OCI-LY1 (cell line): ENCODE data around the gene WFS1.

ENCODE experiments used
- H2AFZ ChIP-seq: fragments of 200-600 bp; sonication (generic), shearing (Covaris generic); 2 replicates; pipeline ENCODE4 v1.6.0; 2014; ENCODE audit warnings: antibody characterized with exemption, mild to moderate bottlenecking, low read length
- H3F3A ChIP-seq: fragments of 200-600 bp; sonication (generic), shearing (Covaris generic); 2 replicates; pipeline ENCODE4 v1.6.0; 2014; ENCODE audit warnings: mild to moderate bottlenecking, antibody characterized with exemption, low read length, moderate library complexity; ENCODE audit not compliant: insufficient read depth
- H3K27ac ChIP-seq: fragments of 200-600 bp; sonication (generic); 2 replicates; pipeline ENCODE4 v1.5.1; 2014; ENCODE audit warnings: low read length, mixed run types, mild to moderate bottlenecking, low read depth; ENCODE audit not compliant: poor library complexity, severe bottlenecking
- H3K27me3 ChIP-seq: fragments of 200-600 bp; sonication (generic); 2 replicates; pipeline ENCODE4 v1.6.0; 2014; ENCODE audit warnings: antibody characterized with exemption, mild to moderate bottlenecking, low read length, moderate library complexity; ENCODE audit not compliant: insufficient read depth
- H3K36me3 ChIP-seq: fragments of 200-600 bp; sonication (generic); 2 replicates; pipeline ENCODE4 v1.6.1; 2014; ENCODE audit warnings: mild to moderate bottlenecking, antibody characterized with exemption, low read length, moderate library complexity, mixed read lengths; ENCODE audit not compliant: insufficient read depth
- H3K4me1 ChIP-seq: fragments of 200-600 bp; sonication (generic); 2 replicates; pipeline ENCODE4 v1.5.1; 2014; ENCODE audit warnings: mild to moderate bottlenecking, low read length, moderate library complexity; ENCODE audit not compliant: insufficient read depth, severe bottlenecking
- H3K4me2 ChIP-seq: fragments of 200-600 bp; sonication (generic), shearing (Covaris generic); 2 replicates; pipeline ENCODE4 v1.6.1; 2014; ENCODE audit warnings: low read length
- H3K4me3 ChIP-seq: fragments of 200-600 bp; sonication (generic); 2 replicates; pipeline ENCODE4 v1.5.1; 2014; ENCODE audit warnings: low read length, low read depth, mild to moderate bottlenecking, mixed read lengths; ENCODE audit not compliant: poor library complexity, severe bottlenecking
- H3K79me2 ChIP-seq: fragments of 200-600 bp; shearing (Covaris generic); 2 replicates; pipeline ENCODE4 v1.6.1; 2016; ENCODE audit warnings: mixed run types, low read length, mixed read lengths; ENCODE audit not compliant: insufficient read depth
- H3K9ac ChIP-seq: fragments of 200-600 bp; sonication (generic), shearing (Covaris generic); 2 replicates; pipeline ENCODE4 v1.6.1; 2014; ENCODE audit warnings: mild to moderate bottlenecking, low read length, mixed read lengths
- H3K9me2 ChIP-seq: fragments of 200-600 bp; sonication (generic), shearing (Covaris generic); 2 replicates; pipeline ENCODE4 v1.6.1; 2014; ENCODE audit warnings: low read depth, mild to moderate bottlenecking, low read length, mixed read lengths
- H3K9me3 ChIP-seq: fragments of 200-600 bp; shearing (Covaris generic); 2 replicates; pipeline ENCODE4 v1.6.1; 2014; ENCODE audit warnings: low read length, mixed read lengths
- H4K20me1 ChIP-seq: fragments of 200-600 bp; sonication (generic), shearing (Covaris generic); 2 replicates; pipeline ENCODE4 v1.6.0; 2016; ENCODE audit warnings: mild to moderate bottlenecking, low read length; ENCODE audit not compliant: insufficient read depth
- EZH2 ChIP-seq: fragments of 200-600 bp; sonication (generic), shearing (Covaris generic); IDR thresholded peaks from 2 replicates; pipeline ENCODE4 v1.8.0; 2017; ENCODE audit warnings: borderline replicate concordance, mixed run types, mild to moderate bottlenecking, antibody characterized with exemption, low read length, moderate library complexity, mixed read lengths
- TF ChIP-seq, protein P1 (sequence below): fragments of 200-600 bp; sonication (generic), shearing (Covaris generic); IDR thresholded peaks from 2 replicates; pipeline ENCODE4 v1.5.1; 2017; ENCODE audit warnings: mild to moderate bottlenecking, antibody characterized with exemption, low read length, moderate library complexity, mixed read lengths

The WFS1 gene

DNA sequence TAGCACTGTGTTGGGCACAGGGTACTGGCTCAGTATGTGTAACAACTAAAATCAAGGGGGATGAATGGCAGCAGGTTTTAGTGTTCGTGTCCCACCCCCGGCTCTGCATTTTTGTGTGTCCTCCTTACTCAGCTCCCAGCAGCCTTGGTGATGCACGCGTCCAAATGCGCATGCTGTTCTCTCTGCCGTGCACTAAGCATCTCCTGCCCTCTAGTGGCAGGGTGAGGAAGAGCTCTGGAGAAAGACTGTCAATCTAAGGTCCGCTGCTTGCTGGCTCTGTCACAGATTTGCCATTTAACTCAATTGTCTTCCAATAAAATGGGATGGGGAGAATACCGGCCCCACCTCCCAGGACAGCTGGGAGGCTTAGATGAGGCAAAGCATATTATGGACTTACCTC, 61.4 kb downstream of the WFS1 start:
- TF ChIP-seq, protein P1, sequence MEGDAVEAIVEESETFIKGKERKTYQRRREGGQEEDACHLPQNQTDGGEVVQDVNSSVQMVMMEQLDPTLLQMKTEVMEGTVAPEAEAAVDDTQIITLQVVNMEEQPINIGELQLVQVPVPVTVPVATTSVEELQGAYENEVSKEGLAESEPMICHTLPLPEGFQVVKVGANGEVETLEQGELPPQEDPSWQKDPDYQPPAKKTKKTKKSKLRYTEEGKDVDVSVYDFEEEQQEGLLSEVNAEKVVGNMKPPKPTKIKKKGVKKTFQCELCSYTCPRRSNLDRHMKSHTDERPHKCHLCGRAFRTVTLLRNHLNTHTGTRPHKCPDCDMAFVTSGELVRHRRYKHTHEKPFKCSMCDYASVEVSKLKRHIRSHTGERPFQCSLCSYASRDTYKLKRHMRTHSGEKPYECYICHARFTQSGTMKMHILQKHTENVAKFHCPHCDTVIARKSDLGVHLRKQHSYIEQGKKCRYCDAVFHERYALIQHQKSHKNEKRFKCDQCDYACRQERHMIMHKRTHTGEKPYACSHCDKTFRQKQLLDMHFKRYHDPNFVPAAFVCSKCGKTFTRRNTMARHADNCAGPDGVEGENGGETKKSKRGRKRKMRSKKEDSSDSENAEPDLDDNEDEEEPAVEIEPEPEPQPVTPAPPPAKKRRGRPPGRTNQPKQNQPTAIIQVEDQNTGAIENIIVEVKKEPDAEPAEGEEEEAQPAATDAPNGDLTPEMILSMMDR, result peak; percentile 54
- TF ChIP-seq EZH2, result no peak
- Histone ChIP-seq H3K36me3 (no peaks in the 10 kb centered on the region), H3K4me2 (no peak overlapping the region), H3F3A (no peaks in the 10 kb centered on the region), H3K27me3 (no peaks in the 10 kb centered on the region), H2AFZ (no peak overlapping the region), H3K9me3 (no peaks in the 10 kb centered on the region), H3K79me2 (no peaks in the 10 kb centered on the region), H3K9ac (no peak overlapping the region), H3K4me3 (no peak overlapping the region), H3K27ac (no peak overlapping the region), H4K20me1 (no peaks in the 10 kb centered on the region), H3K4me1 (no peaks in the 10 kb centered on the region), H3K9me2 (no peaks in the 10 kb centered on the region)

DNA sequence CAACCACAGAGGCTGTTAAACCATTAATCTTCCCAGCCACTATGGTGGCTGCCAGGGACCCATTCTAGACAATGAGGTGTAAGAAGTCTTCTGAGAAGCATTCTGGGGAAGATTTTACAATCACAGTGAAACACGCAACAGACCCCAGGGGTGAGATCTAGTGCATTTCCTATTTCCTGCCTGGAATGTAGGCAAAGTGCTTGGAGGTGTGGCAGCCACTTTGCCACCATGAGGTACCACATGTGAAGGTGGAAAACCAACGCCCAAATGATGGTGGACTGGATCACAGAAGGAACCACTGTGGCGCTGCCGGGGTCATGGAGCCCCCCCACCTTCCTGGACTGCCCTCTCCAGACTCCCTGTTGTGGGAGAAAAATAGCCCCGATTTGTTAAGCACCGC, 61.8 kb downstream of the WFS1 start:
- H3K79me2 ChIP-seq, result no peaks in the 10 kb centered on the region
- H3K27me3 ChIP-seq, result no peaks in the 10 kb centered on the region
- TF ChIP-seq EZH2, result no peak
- TF ChIP-seq, protein P1, result no peak
- H4K20me1 ChIP-seq, result no peaks in the 10 kb centered on the region
- no peaks in the 10 kb centered on the region for H3K4me1 ChIP-seq
- H3K27ac ChIP-seq, result no peak overlapping the region
- no peak overlapping the region for H3K4me2 ChIP-seq
- H3K4me3 ChIP-seq, result no peak overlapping the region
- H3K36me3 ChIP-seq, result no peaks in the 10 kb centered on the region
- no peak overlapping the region for H3K9ac ChIP-seq
- H3K9me2 ChIP-seq, result no peaks in the 10 kb centered on the region
- no peaks in the 10 kb centered on the region for H3K9me3 ChIP-seq
- H3F3A ChIP-seq, result no peaks in the 10 kb centered on the region
- H2AFZ ChIP-seq, result no peak overlapping the region

DNA sequence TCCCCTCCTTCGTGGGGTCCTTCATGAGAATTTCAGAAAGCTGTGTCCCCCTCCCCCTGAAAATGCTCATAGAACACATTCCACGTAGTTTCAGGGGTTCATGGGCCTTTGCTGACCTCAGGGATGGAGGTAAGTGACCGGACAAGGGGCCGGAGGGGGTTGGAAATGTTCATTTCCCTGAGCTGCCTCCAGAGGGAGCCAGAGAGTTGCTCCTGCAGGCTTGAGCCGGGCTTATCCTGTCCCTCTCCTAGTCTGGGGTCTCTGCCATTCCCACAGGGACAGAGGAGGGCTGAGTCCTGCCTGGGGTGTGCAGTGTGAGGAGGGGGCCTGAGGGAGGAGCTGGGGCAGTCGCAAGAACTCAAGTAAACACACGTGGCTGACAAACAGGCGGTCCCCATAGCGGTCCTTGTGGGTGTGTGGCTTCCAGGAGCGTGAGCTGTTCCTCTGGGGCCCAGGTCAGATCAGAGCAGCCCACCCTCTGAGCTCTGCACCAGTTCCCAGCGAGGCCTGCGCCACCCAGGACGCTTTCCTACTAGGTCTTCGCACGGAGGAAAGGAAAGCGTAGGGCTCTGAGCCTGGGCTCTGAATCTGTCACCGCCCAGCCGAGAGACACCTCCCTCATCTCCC, 62.5 kb downstream of the WFS1 start:
- Histone ChIP-seq H3K4me1 (no peaks in the 10 kb centered on the region), H3K9me3 (no peaks in the 10 kb centered on the region), H3K27ac (no peak overlapping the region), H2AFZ (no peak overlapping the region), H3K79me2 (no peaks in the 10 kb centered on the region), H3K4me2 (no peak overlapping the region), H3K4me3 (no peak overlapping the region), H3K36me3 (no peaks in the 10 kb centered on the region), H3K27me3 (no peaks in the 10 kb centered on the region), H4K20me1 (no peaks in the 10 kb centered on the region), H3K9me2 (no peaks in the 10 kb centered on the region), H3K9ac (no peak overlapping the region), H3F3A (no peaks in the 10 kb centered on the region)
- TF ChIP-seq, protein P1, result peak; percentile 45; the same call in 1 of the 2 replicates
- no peak for TF ChIP-seq EZH2
